ENCODE measurements around the gene JAK3. TPM values are rescaled to one million over a fixed set of nuclear protein-coding genes. Genes with fewer than 3 reads are reported as not detected.

Gene JAK3
- total and polyA plus RNA-seq, 10 of the 15 experiments (the other 5 are each of a cell fraction or from before 2014, with no cell fraction given) = 7.8 to 67.9 (median 33.3) TPM

DNA sequence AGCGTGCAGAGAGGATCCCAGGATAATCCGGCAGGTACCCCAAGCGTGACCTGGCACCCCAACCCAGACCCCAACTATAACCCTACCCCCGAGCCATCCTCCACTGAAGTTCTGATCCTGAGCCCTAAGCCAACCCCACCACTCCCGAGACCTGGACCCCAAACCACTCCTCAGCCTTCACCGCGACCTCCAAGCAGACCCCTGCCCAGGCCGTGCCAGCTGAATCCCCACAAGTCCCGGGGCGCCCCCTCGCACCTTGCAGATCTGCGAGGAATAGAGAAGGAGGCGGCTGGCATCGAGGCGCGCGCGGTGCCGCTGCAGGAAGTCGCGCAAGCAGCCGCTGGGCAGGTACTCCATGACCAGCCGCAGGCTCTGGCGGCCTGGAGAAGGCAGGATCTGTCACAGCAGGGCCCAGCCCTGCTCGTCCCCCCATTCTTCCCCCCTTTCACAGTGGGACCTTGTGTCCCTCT lies 16.3 kb downstream of the JAK3 start:
- no TSS peak for BruUV-seq (replicated peaks)

DNA sequence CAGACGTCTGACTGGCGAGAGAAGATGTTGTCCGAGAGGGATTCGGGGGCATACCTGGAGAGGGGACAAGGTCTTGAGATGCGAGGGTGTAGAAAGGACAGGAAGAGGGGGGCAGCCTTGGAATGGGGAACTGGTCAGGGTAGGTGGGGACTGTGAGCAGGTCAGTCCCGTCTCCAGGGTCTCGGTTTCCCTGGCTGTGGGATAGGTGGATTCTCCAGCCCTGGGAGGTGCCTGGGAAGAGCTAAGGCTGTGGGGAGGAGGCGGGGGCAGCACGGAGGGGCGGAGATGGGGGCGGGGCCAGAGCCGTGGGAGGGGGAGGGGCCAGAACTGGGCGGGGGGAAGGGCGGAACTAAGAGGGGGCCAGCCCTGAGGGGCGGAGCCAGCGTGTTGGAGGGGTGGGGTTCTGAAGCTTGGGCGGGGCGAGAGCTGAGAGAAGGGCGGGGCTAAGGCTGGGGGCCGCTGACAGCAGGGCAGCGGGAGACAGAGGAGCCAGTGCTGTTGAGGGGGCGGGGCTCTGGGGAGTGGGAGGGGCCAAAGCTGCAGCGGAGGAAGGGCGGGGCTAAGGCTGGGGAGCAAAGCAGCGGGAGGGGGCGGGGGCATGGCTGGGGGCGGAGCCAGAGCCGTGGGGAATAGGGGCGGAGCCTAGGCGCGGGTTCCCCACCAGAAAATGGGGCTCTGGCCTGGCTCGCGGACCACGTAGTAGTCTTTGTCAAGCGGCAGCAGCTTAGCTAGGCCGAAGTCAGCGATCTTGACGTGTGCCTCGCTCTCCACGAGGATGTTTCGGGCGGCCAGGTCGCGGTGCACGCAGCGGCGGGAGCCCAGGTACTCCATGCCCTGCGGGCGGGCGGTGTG lies 17.0 kb downstream of the JAK3 start:
- H4K20me1 ChIP-seq (ENCODE audit: control insufficient read depth, insufficient read depth) = no peaks in the 10 kb centered on the region
- FAIRE-seq = no peak
- H3K79me2 ChIP-seq (ENCODE audit: control insufficient read depth, insufficient read depth, low read length) = no peaks in the 10 kb centered on the region
- H3K4me2 ChIP-seq (ENCODE audit: control insufficient read depth, insufficient read depth) = no peak overlapping the region
- ChIA-PET SMC1A (ENCODE audit: uncharacterized antibody, unreplicated experiment) (no interaction called here), RAD21 (ENCODE audit: unreplicated experiment) (no interaction called here), POLR2A (interaction anchor here (0.5 kb wide), 1 partner anchor 140 kb away, joined by 3 read pairs; no protein-coding TSS in a partner anchor), CTCF (no interaction called here)
- no peaks in the 10 kb centered on the region for H3K27me3 ChIP-seq (replicated peaks in 1 of 2; ENCODE audit: control insufficient read depth in 2 of 2, insufficient read depth in 2 of 2, low read length in 1 of 2)
- TF ChIP-seq NBN (IDR thresholded peaks at IDR 0.05) (no peak), POU2F2 (IDR thresholded peaks at IDR 0.05; ENCODE audit: borderline replicate concordance, low read depth, low read length) (no peak)
- TF ChIP-seq, protein P1, sequence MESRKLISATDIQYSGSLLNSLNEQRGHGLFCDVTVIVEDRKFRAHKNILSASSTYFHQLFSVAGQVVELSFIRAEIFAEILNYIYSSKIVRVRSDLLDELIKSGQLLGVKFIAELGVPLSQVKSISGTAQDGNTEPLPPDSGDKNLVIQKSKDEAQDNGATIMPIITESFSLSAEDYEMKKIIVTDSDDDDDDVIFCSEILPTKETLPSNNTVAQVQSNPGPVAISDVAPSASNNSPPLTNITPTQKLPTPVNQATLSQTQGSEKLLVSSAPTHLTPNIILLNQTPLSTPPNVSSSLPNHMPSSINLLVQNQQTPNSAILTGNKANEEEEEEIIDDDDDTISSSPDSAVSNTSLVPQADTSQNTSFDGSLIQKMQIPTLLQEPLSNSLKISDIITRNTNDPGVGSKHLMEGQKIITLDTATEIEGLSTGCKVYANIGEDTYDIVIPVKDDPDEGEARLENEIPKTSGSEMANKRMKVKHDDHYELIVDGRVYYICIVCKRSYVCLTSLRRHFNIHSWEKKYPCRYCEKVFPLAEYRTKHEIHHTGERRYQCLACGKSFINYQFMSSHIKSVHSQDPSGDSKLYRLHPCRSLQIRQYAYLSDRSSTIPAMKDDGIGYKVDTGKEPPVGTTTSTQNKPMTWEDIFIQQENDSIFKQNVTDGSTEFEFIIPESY (IDR thresholded peaks at IDR 0.05) = peak; percentile 86; the same call in 1 of the 2 replicates
- intact Hi-C loops (cut with micrococcal nuclease; ENCODE audit: unreplicated experiment) (no loop called here), in situ Hi-C loops (cut with MboI) (no loop called here)
- peaks cover 6 to 13% of the 10 kb centered on the region in 2 experiments for H3K36me3 ChIP-seq (ENCODE audit: control insufficient read depth in 2 of 2, insufficient read depth in 2 of 2, low read length in 1 of 2)
- WGBS (ENCODE audit: insufficient coverage, insufficient replicate concordance, low lambda C conversion rate, missing lambda C conversion rate) = 97% methylated on average over 28 of the region's 50 CpGs
- H3K9ac ChIP-seq (ENCODE audit: control insufficient read depth, insufficient read depth, low read length) = no peak overlapping the region
- H3K4me3 ChIP-seq = no peak overlapping the region
- DNase-seq (ENCODE audit: low read depth, low spot score) = no peak
- no TSS peak for BruUV-seq (replicated peaks)
- H3K27ac ChIP-seq (ENCODE audit: control insufficient read depth, insufficient read depth) = no peak overlapping the region
- peak; percentile 81 for ATAC-seq
- no peak overlapping the region for H2AFZ ChIP-seq (ENCODE audit: control insufficient read depth, low read depth, low read length)
- H3K4me1 ChIP-seq (ENCODE audit: control insufficient read depth, insufficient read depth, low read length) = no peaks in the 10 kb centered on the region
- no peaks in the 10 kb centered on the region; the same call in 2 of the 3 replicates for H3K9me3 ChIP-seq (replicated peaks; ENCODE audit: control insufficient read depth, insufficient read depth, low read length)

More for the DNA sequence above, 16.3 kb downstream of the JAK3 start:
- H3K27me3 ChIP-seq (replicated peaks in 1 of 2; ENCODE audit: control insufficient read depth in 2 of 2, insufficient read depth in 2 of 2, low read length in 1 of 2) = no peaks in the 10 kb centered on the region
- RAD21 ChIA-PET (ENCODE audit: unreplicated experiment) = no interaction called here
- no peaks in the 10 kb centered on the region for H3K4me1 ChIP-seq (ENCODE audit: control insufficient read depth, insufficient read depth, low read length)
- H3K27ac ChIP-seq (ENCODE audit: control insufficient read depth, insufficient read depth) = no peak overlapping the region
- ATAC-seq (no peak), FAIRE-seq (no peak), DNase-seq (ENCODE audit: low read depth, low spot score) (no peak)
- intact Hi-C loops (cut with micrococcal nuclease; ENCODE audit: unreplicated experiment) = no loop called here
- H4K20me1 ChIP-seq (ENCODE audit: control insufficient read depth, insufficient read depth) = no peaks in the 10 kb centered on the region
- H3K79me2 ChIP-seq (ENCODE audit: control insufficient read depth, insufficient read depth, low read length) = no peaks in the 10 kb centered on the region
- CTCF ChIA-PET = no interaction called here
- no peak overlapping the region for H3K4me2 ChIP-seq (ENCODE audit: control insufficient read depth, insufficient read depth)
- POLR2A ChIA-PET = no interaction called here
- H2AFZ ChIP-seq (ENCODE audit: control insufficient read depth, low read depth, low read length) = no peak overlapping the region
- H3K4me3 ChIP-seq = no peak overlapping the region
- SMC1A ChIA-PET (ENCODE audit: uncharacterized antibody, unreplicated experiment) = no interaction called here
- WGBS (ENCODE audit: insufficient coverage, insufficient replicate concordance, low lambda C conversion rate, missing lambda C conversion rate) = 96% methylated on average over 24 of the region's 25 CpGs
- in situ Hi-C loops (cut with MboI) = no loop called here
- no peaks in the 10 kb centered on the region; the same call in 2 of the 3 replicates for H3K9me3 ChIP-seq (replicated peaks; ENCODE audit: control insufficient read depth, insufficient read depth, low read length)
- TF ChIP-seq POLR2AphosphoS2 (IDR thresholded peaks at IDR 0.05; ENCODE audit: low read depth, low read length) = no peak
- TF ChIP-seq POLR2A (IDR thresholded peaks at IDR 0.05; ENCODE audit: low read depth, low read length) = peak; percentile 21; the same call in 1 of the 2 replicates
- peaks cover 6 to 13% of the 10 kb centered on the region in 2 experiments for H3K36me3 ChIP-seq (ENCODE audit: control insufficient read depth in 2 of 2, insufficient read depth in 2 of 2, low read length in 1 of 2)
- no peak overlapping the region for H3K9ac ChIP-seq (ENCODE audit: control insufficient read depth, insufficient read depth, low read length)

Measured in GM12878 (cell line).